HG02938 (cell line): ENCODE measurements around the gene ZMAT1.
"Not testable (repeated sequence)": the region's sequence is repeated elsewhere in the genome, so short reads cannot be mapped to it uniquely, and the experiment has no call there.

Experiments used
- ATAC-seq: cut with Tn5 transposase; IDR thresholded peaks from one replicate; pipeline ENCODE4 v1.9.1; 2021; ENCODE audit warnings: mild to moderate bottlenecking, moderate library complexity; ENCODE audit not compliant: unreplicated experiment

The ZMAT1 gene

GRCh38 chrX:101931488-101932248 lies at the start of gene ZMAT1:
TSS of gene ZMAT1 (minus strand) at chrX:101932027. CDS start at chrX:101932008, 19 bp downstream.
- ATAC-seq, result peak; percentile 96

- no peak for ATAC-seq
Measured at GRCh38 chrX:101977106-101977505, 45.3 kb upstream of the ZMAT1 start.

GRCh38 chrX:101973066-101973465 lies 41.2 kb upstream of the ZMAT1 start:
- no peak for ATAC-seq

GRCh38 chrX:101964923-101965539 lies 33.2 kb upstream of the ZMAT1 start:
- not testable (repeated sequence) for ATAC-seq

GRCh38 chrX:101958139-101958538 lies 26.3 kb upstream of the ZMAT1 start:
- no peak for ATAC-seq

GRCh38 chrX:101957174-101957573 lies 25.3 kb upstream of the ZMAT1 start:
- no peak for ATAC-seq

GRCh38 chrX:101956556-101956955 lies 24.7 kb upstream of the ZMAT1 start:
- no peak for ATAC-seq

- ATAC-seq, result no peak
Measured at GRCh38 chrX:101950581-101950980, 18.8 kb upstream of the ZMAT1 start.

- no peak for ATAC-seq
Measured at GRCh38 chrX:101932249-101932570, 383 bp upstream of the ZMAT1 start.

GRCh38 chrX:101931136-101931487 lies 715 bp downstream of the ZMAT1 start:
- ATAC-seq, result no peak

- no peak for ATAC-seq
Measured at GRCh38 chrX:101925733-101926132, 6.1 kb downstream of the ZMAT1 start.

- ATAC-seq, result no peak
Measured at GRCh38 chrX:101918751-101919150, 13.1 kb downstream of the ZMAT1 start.

GRCh38 chrX:101906136-101906796 lies 25.6 kb downstream of the ZMAT1 start:
- no peak for ATAC-seq

- ATAC-seq, result no peak
Measured at GRCh38 chrX:101904996-101905395, 26.8 kb downstream of the ZMAT1 start.
